ENCODE results near the gene TMEM17. TPM values are rescaled to one million over a fixed set of nuclear protein-coding genes. Genes with fewer than 3 reads are reported as not detected.

The TMEM17 gene, protein sequence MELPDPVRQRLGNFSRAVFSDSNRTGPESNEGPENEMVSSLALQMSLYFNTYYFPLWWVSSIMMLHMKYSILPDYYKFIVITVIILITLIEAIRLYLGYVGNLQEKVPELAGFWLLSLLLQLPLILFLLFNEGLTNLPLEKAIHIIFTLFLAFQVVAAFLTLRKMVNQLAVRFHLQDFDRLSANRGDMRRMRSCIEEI
- total RNA-seq, result under 1 TPM; 0.13 to 0.14 TPM

DNA sequence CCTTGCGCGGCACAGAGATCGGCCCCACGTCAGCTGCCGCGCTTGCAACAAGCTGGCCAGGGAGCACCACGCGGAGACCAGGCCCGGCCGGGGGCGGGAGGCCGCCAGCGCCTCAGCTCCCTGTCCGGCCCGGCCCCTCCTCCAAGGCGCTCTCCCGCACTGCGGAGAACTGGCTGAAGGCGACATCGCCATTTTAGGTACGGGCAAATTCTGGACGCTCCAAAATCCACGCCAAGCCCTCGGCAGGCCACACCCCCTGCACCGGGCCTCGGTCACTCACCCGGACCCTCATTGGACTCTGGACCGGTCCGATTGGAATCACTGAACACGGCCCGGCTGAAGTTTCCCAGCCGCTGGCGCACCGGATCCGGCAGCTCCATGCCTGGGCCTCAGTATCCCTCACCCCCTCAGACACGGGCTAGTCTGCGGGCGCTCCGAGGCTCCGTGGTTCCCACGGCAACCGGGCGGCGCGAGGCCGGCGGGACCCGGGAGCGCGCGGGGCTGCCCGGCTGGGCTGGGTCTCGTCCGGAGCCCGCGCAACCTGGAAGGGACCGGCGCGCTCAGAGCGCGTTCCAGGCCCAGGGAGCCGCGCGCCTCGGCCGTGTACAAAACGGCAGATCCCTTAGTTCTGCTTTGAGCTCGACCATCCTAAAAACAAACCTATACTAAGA is at the start of gene TMEM17:
Gene TMEM17 (minus strand): TSS at position 446 of the 671 bp plus-strand sequence. CDS start 66 bp downstream, at position 380.
- peaks cover 24% of the 10 kb centered on the region for H3K27me3 Mint-ChIP-seq
- intact Hi-C loops (cut with micrococcal nuclease), result no loop called here
- no peaks in the 10 kb centered on the region for H3K36me3 Mint-ChIP-seq (ENCODE audit: low read depth)
- ATAC-seq (peak; percentile 85), DNase-seq (peak; percentile 42)
- TF ChIP-seq, protein P1, sequence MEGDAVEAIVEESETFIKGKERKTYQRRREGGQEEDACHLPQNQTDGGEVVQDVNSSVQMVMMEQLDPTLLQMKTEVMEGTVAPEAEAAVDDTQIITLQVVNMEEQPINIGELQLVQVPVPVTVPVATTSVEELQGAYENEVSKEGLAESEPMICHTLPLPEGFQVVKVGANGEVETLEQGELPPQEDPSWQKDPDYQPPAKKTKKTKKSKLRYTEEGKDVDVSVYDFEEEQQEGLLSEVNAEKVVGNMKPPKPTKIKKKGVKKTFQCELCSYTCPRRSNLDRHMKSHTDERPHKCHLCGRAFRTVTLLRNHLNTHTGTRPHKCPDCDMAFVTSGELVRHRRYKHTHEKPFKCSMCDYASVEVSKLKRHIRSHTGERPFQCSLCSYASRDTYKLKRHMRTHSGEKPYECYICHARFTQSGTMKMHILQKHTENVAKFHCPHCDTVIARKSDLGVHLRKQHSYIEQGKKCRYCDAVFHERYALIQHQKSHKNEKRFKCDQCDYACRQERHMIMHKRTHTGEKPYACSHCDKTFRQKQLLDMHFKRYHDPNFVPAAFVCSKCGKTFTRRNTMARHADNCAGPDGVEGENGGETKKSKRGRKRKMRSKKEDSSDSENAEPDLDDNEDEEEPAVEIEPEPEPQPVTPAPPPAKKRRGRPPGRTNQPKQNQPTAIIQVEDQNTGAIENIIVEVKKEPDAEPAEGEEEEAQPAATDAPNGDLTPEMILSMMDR (IDR thresholded peaks at IDR 0.05), result no peak
- H3K9me3 Mint-ChIP-seq, result no peaks in the 10 kb centered on the region
- peak within 1 kb of the TSS; percentile 34 for H3K27ac Mint-ChIP-seq
- peak within 1 kb of the TSS; percentile 73 for H3K4me3 Mint-ChIP-seq
- H3K4me1 Mint-ChIP-seq (ENCODE audit: low read depth), result peaks cover 8% of the 10 kb centered on the region
- ChIA-PET POLR2A (interaction anchor here (0.6 kb wide), 1 partner anchor 414 kb away, joined by 3 read pairs; no protein-coding TSS in a partner anchor), CTCF (interaction anchor here (0.9 to 2.0 kb wide), 3 partner anchors 10 to 513 kb away, joined by 3 to 9 read pairs (median 3); no protein-coding TSS in a partner anchor)

DNA sequence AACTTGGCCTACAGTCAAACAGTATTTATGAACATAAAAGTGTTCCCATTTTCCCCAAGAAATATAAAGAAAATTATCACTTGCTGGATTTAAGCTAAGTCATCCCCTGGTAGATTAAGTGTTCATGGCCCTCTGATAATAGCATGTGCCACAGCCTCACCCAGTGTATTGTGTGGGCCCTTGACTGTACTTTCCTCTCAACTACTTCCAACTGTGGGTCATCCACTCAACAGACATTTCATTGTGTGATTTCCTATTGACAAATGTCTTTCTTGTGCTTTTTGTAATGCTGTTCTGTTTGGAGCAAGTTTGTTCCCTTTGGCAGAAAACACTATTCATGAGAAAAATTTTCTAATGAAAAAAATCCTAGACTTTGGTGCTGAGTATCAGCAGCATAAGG is 48.4 kb upstream of the TMEM17 start:
- no peak for DNase-seq
- Mint-ChIP-seq H3K27me3 (peaks cover 6% of the 10 kb centered on the region), H3K4me3 (no peak overlapping the region), H3K27ac (no peak overlapping the region), H3K36me3 (ENCODE audit: low read depth) (no peaks in the 10 kb centered on the region), H3K4me1 (ENCODE audit: low read depth) (no peaks in the 10 kb centered on the region), H3K9me3 (peaks cover 2% of the 10 kb centered on the region)
- ATAC-seq, result no peak
- TF ChIP-seq, protein P1 (IDR thresholded peaks at IDR 0.05), result no peak
- intact Hi-C loops (cut with micrococcal nuclease), result no loop called here
- CTCF ChIA-PET, result no interaction called here
- POLR2A ChIA-PET, result interaction anchor here (0.7 kb wide), 1 partner anchor 161 kb away, joined by 3 read pairs; no protein-coding TSS in a partner anchor

DNA sequence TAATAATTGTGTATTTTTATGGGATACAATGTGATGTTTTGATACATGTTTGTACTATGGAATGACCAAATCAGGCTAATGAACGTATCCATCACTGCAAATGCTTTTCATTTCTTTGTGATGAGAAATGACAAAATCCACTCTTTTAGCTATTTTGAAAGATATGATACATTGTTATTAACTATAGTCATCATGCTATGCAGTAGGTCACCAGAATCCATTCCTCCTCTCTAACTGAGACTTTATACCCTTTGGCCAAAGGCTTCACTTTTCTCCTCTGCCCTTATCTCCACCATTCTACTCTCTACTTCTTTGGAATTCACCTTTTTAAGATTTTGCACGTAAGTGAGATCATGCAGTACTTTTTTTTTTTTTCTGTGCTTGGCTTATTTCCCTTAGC is 44.5 kb upstream of the TMEM17 start:
- DNase-seq, result no peak
- peaks cover 2% of the 10 kb centered on the region for H3K27me3 Mint-ChIP-seq
- intact Hi-C loops (cut with micrococcal nuclease), result no loop called here
- H3K4me3 Mint-ChIP-seq, result no peak overlapping the region
- CTCF ChIA-PET, result no interaction called here
- H3K9me3 Mint-ChIP-seq, result no peaks in the 10 kb centered on the region
- TF ChIP-seq, protein P1 (IDR thresholded peaks at IDR 0.05), result no peak
- ATAC-seq, result no peak
- POLR2A ChIA-PET, result no interaction called here
- no peaks in the 10 kb centered on the region for H3K4me1 Mint-ChIP-seq (ENCODE audit: low read depth)
- H3K36me3 Mint-ChIP-seq (ENCODE audit: low read depth), result no peaks in the 10 kb centered on the region
- H3K27ac Mint-ChIP-seq, result no peak overlapping the region

DNA sequence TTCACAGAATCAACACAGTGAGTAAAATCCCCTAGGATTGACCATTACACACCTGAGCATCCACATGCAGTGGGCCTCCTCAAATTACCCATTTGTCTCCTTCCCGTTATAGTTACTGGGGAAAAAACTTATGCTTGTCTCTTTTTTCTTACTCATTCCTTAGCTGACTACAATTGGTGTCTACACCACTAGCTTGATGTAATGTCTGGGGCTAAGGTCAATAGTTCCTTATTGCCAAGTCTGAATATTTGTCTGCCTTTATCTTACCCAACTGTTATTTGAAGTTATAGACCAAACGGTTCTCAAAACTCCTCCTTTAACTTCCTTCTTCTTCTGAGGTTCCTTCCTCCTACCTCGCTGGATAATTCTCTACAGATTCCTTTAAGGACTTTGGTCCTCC is 41.9 kb upstream of the TMEM17 start:
- DNase-seq (no peak), ATAC-seq (no peak)
- TF ChIP-seq, protein P1 (IDR thresholded peaks at IDR 0.05), result no peak
- Mint-ChIP-seq H3K27me3 (peaks cover 2% of the 10 kb centered on the region), H3K27ac (no peak overlapping the region), H3K36me3 (ENCODE audit: low read depth) (no peaks in the 10 kb centered on the region), H3K4me3 (no peak overlapping the region), H3K9me3 (no peaks in the 10 kb centered on the region), H3K4me1 (ENCODE audit: low read depth) (no peaks in the 10 kb centered on the region)
- intact Hi-C loops (cut with micrococcal nuclease), result no loop called here
- CTCF ChIA-PET, result no interaction called here
- POLR2A ChIA-PET, result no interaction called here

DNA sequence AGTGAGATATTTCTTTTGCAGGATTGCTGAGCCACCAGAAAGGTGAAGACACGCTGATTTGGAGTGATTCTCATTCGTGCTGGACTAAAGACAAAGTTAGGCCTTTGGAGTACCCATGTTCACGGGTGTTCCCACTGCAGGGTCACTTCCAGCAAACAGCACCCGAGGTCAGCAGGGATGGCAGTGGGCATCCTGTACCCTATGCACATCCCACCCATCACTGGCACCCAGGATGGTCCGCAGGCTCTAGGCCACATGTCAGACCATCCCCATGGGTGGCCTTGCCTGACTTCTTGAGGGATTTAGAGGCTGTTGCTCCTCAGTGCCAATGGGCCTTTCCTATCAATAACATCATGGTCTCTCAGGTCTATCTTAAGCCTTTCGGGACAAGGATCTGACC is 39.3 kb upstream of the TMEM17 start:
- POLR2A ChIA-PET, result no interaction called here
- no peaks in the 10 kb centered on the region for H3K9me3 Mint-ChIP-seq
- intact Hi-C loops (cut with micrococcal nuclease), result no loop called here

More for the DNA sequence above, 39.3 kb upstream of the TMEM17 start:
- CTCF ChIA-PET, result no interaction called here
- no peaks in the 10 kb centered on the region for H3K36me3 Mint-ChIP-seq (ENCODE audit: low read depth)
- DNase-seq (no peak), ATAC-seq (no peak)
- no peaks in the 10 kb centered on the region for H3K4me1 Mint-ChIP-seq (ENCODE audit: low read depth)
- no peaks in the 10 kb centered on the region for H3K27me3 Mint-ChIP-seq
- H3K27ac Mint-ChIP-seq, result no peak overlapping the region
- TF ChIP-seq, protein P1 (IDR thresholded peaks at IDR 0.05), result no peak
- H3K4me3 Mint-ChIP-seq, result no peak overlapping the region

All from activated CD8-positive, alpha-beta T cell treated with anti-CD3 and anti-CD28 coated beads for 36 hours (primary cell).